Glutamatergic neuron (in vitro differentiated cells): Measurements from ENCODE around the gene SCAANT1. TPM values are rescaled to one million over a fixed set of nuclear protein-coding genes. Genes with fewer than 3 reads are reported as not detected.

Experiments
- DNase-seq: peaks from one replicate; pipeline ENCODE4 v3.0.0; 2022
- H3K27ac Mint-ChIP-seq: one replicate; pipeline ENCODE4 v1.8.0; 2020; ENCODE audit warnings: mild to moderate bottlenecking, mixed read lengths, inconsistent platforms; ENCODE audit not compliant: unreplicated experiment
- H3K27me3 Mint-ChIP-seq: one replicate; pipeline ENCODE4 v1.8.0; 2020; ENCODE audit warnings: mild to moderate bottlenecking, moderate library complexity, mixed read lengths, inconsistent platforms; ENCODE audit not compliant: unreplicated experiment
- H3K36me3 Mint-ChIP-seq: one replicate; pipeline ENCODE4 v1.8.0; 2020; ENCODE audit warnings: mild to moderate bottlenecking, mixed read lengths, inconsistent platforms; ENCODE audit not compliant: unreplicated experiment
- H3K4me1 Mint-ChIP-seq: one replicate; pipeline ENCODE4 v1.8.0; 2020; ENCODE audit warnings: mild to moderate bottlenecking, low read depth, mixed read lengths, inconsistent platforms; ENCODE audit not compliant: unreplicated experiment
- H3K4me3 Mint-ChIP-seq: one replicate; pipeline ENCODE4 v1.8.0; 2020; ENCODE audit warnings: mild to moderate bottlenecking, mixed read lengths, inconsistent platforms; ENCODE audit not compliant: unreplicated experiment
- H3K9me3 Mint-ChIP-seq: one replicate; pipeline ENCODE4 v1.8.0; 2020; ENCODE audit warnings: mild to moderate bottlenecking, moderate library complexity, mixed read lengths, inconsistent platforms; ENCODE audit not compliant: unreplicated experiment
- CTCF ChIP-seq: fragments of 200-600 bp; sonication (generic); IDR thresholded peaks from one replicate; pipeline ENCODE4 v1.5.0; 2021; ENCODE audit not compliant: partially characterized antibody, unreplicated experiment
- total RNA-seq: library from RNA; stranded (reverse); fragmentation: NEBNext Ultra II Directional; extraction: Animal tissue kit (Norgen Biotek cat#: 25700); gene quantifications from one replicate; pipeline ENCODE4 v1.2.1, GENCODE V29; 2021; ENCODE audit not compliant: unreplicated experiment

The SCAANT1 gene
- total RNA-seq, 1 donor from 2014 or later, result not detected

- no peak for TF ChIP-seq CTCF
- H3K27ac Mint-ChIP-seq, result no peak overlapping the region
- DNase-seq, result no peak
- no peaks in the 10 kb centered on the region for H3K36me3 Mint-ChIP-seq
- H3K4me1 Mint-ChIP-seq, result peaks cover 7% of the 10 kb centered on the region
- H3K27me3 Mint-ChIP-seq, result peaks cover 2% of the 10 kb centered on the region
- H3K9me3 Mint-ChIP-seq, result no peaks in the 10 kb centered on the region
- H3K4me3 Mint-ChIP-seq, result no peak overlapping the region
Observed at GRCh38 chr3:63895422-63896189, 16.6 kb downstream of the SCAANT1 start.

- H3K27ac Mint-ChIP-seq, result no peak overlapping the region
- DNase-seq, result no peak
- no peak for TF ChIP-seq CTCF
Observed at GRCh38 chr3:63892773-63893352, 19.3 kb downstream of the SCAANT1 start.

GRCh38 chr3:63891518-63891917, 20.7 kb downstream of the SCAANT1 start:
- Mint-ChIP-seq H3K27ac (no peak overlapping the region), H3K4me1 (peaks cover 11% of the 10 kb centered on the region), H3K27me3 (peaks cover 2% of the 10 kb centered on the region), H3K36me3 (no peaks in the 10 kb centered on the region), H3K4me3 (no peak overlapping the region), H3K9me3 (no peaks in the 10 kb centered on the region)
- no peak for DNase-seq
- TF ChIP-seq CTCF, result no peak

More at GRCh38 chr3:63892773-63893352, 19.3 kb downstream of the SCAANT1 start:
- Mint-ChIP-seq H3K27me3 (peaks cover 2% of the 10 kb centered on the region), H3K9me3 (no peaks in the 10 kb centered on the region), H3K4me3 (no peak overlapping the region), H3K4me1 (peaks cover 9% of the 10 kb centered on the region), H3K36me3 (no peaks in the 10 kb centered on the region)

- no peak overlapping the region for H3K4me3 Mint-ChIP-seq
Observed at GRCh38 chr3:63886858-63887257, 25.3 kb downstream of the SCAANT1 start.

More at GRCh38 chr3:63886858-63887257, 25.3 kb downstream of the SCAANT1 start:
- TF ChIP-seq CTCF, result no peak
- Mint-ChIP-seq H3K4me1 (peaks cover 4% of the 10 kb centered on the region), H3K9me3 (no peaks in the 10 kb centered on the region), H3K27me3 (no peaks in the 10 kb centered on the region), H3K36me3 (no peaks in the 10 kb centered on the region), H3K27ac (no peak overlapping the region)
- DNase-seq, result no peak
